Omental fat pad (tissue), 4 donors: Measurements from ENCODE around the gene VWDE. TPM values are rescaled to one million over a fixed set of nuclear protein-coding genes. Genes with fewer than 3 reads are reported as not detected.

Experiments
- ATAC-seq: fragments of 150-250 bp; one replicate; pipeline ENCODE4 v1.9.1; 2016; ENCODE audit warnings: mild to moderate bottlenecking, moderate library complexity; ENCODE audit not compliant: low FRiP score
- DNase-seq: peaks from one replicate; pipeline ENCODE4 v3.0.0-alpha.2; 2019; ENCODE audit warnings: low spot score
- total RNA-seq, 4 donors: library from RNA; depleted of rRNA; stranded (reverse); fragments of >200 nt; gene quantifications; one replicate each; pipeline ENCODE4 v1.1.0, GENCODE V29; 2016
- TF ChIP-seq, protein P1 (sequence below), 3 donors: fragments of 450-650 bp; IDR thresholded peaks; one replicate each; pipeline ENCODE4 v1.5.1; 2016 to 2017; ENCODE audit warnings: antibody characterized with exemption in 3 of 3, mild to moderate bottlenecking in 3 of 3, moderate library complexity in 2 of 3

VWDE gene
- total RNA-seq, 4 donors from 2014 or later = 0.12 to 0.25 (median 0.16) TPM; not detected in 1

DNA sequence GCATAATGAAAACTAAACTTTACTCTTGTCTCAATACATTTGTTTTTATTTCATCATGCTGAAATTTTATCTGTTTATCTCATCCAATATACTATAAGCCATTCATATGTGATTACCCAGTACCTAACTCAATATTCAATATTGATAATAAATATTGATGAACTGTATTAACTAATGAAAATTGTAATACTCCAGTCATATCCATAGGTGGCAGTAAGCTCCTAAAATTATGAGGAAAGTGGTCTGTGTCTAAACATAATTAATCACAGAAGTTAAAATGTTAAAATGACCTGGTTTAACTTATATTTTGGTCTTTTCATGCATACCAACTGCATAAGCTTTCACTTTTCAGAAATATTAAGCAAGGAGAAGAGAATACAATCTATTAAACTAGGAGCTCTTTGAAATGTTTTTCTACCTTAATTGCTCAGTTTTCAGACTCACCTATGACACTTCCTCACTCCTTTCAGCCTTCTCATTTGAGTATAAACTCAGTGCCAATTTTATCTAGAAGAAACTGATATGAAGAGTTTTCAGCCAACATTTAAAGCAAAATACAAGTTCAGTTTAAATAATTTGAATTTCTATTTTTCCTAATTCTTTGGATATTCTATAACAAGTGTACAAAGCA, 30.5 kb upstream of the VWDE start:
- TF ChIP-seq, protein P1, sequence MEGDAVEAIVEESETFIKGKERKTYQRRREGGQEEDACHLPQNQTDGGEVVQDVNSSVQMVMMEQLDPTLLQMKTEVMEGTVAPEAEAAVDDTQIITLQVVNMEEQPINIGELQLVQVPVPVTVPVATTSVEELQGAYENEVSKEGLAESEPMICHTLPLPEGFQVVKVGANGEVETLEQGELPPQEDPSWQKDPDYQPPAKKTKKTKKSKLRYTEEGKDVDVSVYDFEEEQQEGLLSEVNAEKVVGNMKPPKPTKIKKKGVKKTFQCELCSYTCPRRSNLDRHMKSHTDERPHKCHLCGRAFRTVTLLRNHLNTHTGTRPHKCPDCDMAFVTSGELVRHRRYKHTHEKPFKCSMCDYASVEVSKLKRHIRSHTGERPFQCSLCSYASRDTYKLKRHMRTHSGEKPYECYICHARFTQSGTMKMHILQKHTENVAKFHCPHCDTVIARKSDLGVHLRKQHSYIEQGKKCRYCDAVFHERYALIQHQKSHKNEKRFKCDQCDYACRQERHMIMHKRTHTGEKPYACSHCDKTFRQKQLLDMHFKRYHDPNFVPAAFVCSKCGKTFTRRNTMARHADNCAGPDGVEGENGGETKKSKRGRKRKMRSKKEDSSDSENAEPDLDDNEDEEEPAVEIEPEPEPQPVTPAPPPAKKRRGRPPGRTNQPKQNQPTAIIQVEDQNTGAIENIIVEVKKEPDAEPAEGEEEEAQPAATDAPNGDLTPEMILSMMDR (IDR thresholded peaks at IDR 0.05) = no peak
- ATAC-seq (no peak), DNase-seq (no peak)

DNA sequence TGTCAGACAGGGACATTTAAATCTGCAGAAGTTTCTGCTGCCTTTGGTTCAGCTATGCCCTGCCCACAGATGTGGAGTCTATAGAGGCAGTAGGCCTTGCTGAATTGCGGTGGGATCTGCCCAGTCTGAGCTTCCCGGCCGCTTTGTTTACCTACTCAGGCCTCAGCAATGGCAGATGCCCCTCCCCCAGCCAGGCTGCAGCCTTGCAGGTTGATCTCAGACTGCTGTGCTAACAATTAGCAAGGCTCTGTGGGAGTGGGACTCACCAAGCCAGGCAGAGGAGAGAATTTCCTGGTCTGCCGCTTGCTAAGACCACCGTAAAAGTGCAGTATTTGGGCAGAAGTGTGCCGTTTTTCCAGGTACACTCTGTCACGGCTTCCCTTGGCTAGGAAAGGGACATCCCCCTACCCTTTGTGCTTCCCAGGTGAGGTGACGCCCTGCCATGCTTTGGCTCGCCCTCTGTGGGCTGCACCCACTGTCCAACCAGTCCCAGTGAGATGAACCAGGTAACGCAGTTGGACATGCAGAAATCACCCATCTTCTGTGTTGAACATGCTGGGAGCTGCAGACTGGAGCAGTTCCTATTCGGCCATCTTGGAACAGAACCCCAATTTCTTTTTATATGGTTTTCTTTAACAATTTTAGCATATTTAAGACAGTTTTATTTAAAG, 28.4 kb upstream of the VWDE start:
- ATAC-seq (no peak), DNase-seq (no peak)
- TF ChIP-seq, protein P1 (IDR thresholded peaks at IDR 0.05) = no peak

DNA sequence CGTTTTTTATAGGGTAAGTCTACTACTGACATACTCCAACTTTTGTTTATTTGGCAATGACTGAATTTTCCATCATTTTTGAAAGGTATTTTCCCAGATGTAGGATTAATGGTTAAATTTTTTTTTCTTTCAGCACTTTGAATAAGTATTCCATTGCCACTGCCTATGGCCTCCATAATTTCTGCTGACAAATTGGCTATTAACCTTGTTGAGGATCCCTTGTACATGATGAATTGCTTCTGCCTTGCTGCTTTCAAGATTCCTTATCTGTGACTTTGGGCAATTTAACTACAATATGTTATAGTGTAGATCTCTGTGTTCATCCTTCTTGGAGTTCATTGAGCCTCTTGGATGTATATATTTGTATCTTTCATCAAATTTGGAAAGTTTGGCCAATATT, 21.6 kb upstream of the VWDE start:
- TF ChIP-seq, protein P1 (IDR thresholded peaks at IDR 0.05) = no peak
- DNase-seq (no peak), ATAC-seq (no peak)

DNA sequence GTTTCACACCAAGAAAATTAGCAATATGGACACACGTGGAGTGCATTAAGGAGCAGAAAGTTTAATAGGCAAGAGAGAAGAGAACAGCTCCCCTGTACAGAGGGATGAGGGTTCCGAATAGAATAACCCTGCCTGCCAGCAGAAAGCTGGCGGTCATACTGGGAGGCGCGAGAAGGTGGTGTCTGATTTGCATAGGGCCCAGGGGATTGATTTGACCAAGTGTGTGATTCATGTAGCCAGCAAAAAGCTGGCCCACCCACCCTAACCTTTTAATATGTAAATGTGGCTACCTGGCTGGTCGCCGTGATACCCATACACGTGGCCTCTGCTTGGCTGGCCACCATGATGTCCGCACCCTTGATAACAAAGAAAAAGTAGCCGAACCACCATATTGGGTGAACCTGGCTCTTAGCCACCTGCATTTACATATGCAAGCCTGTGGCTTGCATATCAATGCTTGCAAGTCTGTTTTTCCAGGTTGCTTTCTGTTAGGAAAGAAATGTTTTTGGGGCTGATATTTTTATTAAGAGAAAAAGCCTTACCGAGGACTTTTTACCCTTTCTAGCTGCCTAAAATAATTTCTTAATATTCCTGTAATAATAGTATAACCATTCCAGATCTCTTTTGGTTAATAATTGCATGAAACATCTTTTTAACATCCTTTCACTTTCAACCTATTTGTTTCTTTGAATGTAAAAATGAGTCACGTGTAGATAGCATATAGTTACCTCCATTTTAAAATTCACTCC, 20.5 kb upstream of the VWDE start:
- ATAC-seq (no peak), DNase-seq (no peak)
- TF ChIP-seq, protein P1 (IDR thresholded peaks at IDR 0.05) = no peak

DNA sequence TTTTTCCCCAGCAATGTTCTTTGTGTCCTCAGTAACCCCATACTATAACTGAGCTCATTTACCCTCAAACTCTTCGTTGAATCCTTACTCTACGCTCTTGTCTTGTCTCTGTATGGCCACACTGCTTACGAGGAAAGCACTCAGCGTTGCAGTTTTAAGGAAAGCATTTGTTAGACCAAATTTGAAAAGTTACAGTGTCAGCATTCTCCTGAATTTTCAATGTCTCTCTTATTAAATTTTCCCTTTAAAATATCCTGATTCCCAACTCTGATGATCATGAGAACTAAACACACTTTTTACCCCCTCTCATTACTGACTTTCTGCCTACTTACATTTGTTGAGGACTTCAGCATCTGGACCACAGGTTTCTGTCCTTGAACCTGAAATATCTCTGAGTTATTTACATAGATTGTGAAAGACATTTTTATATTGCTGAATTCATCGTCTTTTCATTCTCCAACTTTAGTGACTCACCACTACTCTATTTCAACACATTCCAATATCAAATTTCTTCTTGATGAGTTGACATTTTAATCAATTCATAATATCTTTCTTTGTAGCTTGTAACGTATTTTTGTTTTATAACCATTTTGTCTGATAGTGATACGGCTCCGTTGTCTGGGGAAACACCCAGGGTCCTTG, 19.8 kb upstream of the VWDE start:
- DNase-seq (no peak), ATAC-seq (no peak)
- TF ChIP-seq, protein P1 (IDR thresholded peaks at IDR 0.05) = no peak

DNA sequence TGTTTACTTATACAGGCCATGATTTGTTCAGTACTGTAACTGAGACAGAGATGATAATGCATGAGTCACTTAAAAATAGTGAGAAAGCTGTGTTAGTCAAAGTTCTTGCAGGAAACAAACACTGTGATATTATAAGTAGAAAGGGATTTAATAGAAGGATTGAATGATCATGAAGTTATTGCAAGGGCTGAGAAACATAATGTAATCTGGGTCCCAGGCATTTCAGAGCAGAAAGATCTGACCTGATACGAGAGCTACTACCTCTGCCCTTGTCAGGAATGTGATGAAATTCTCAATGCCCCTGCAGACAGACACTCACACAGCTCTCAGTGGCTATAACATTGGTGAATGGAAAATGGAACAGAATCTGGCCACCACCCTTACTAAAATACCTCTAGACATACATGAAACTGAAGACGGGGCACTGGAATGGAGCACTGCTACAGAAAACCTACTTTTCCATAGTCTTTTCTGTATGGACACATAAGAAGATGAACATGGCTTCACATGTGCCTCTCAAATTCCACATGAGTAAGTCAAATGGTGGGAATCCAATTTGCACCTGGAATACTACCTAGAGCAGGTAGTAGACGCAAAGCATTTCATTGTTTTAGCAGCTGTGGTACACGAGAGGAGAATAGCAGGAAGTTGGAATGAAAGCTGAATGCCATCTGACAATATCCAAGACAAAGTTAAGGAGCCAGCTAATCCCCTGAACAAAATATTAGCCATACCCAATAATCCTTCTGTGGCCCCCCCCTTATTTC, 19.1 kb upstream of the VWDE start:
- TF ChIP-seq, protein P1 (IDR thresholded peaks at IDR 0.05) = no peak
- no peak for ATAC-seq
- no peak for DNase-seq
